ES-I3 (cell line): Measurements from ENCODE around the gene FABP1.

Source experiments
- H3K36me3 ChIP-seq: 2 replicates; pipeline ENCODE4 v1.6.1; 2013; ENCODE audit warnings: mild to moderate bottlenecking, low read length, control low read depth, moderate library complexity; ENCODE audit not compliant: insufficient read depth
- H3K4me1 ChIP-seq: 2 replicates; pipeline ENCODE4 v1.6.1; 2013; ENCODE audit warnings: mild to moderate bottlenecking, control low read depth, low read length; ENCODE audit not compliant: insufficient read depth
- H3K9ac ChIP-seq: 2 replicates; pipeline ENCODE4 v1.6.1; 2013; ENCODE audit warnings: low read depth, mild to moderate bottlenecking, low read length, moderate library complexity
- H3K9me3 ChIP-seq: 2 replicates; pipeline ENCODE4 v1.6.1; 2013; ENCODE audit warnings: mild to moderate bottlenecking, low read length, moderate library complexity; ENCODE audit not compliant: control insufficient read depth, insufficient read depth

Gene FABP1

GRCh38 chr2:88126772-88127637, 857 bp downstream of the FABP1 start:
- Histone ChIP-seq H3K9me3 (no peaks in the 10 kb centered on the region), H3K4me1 (no peaks in the 10 kb centered on the region), H3K9ac (no peak overlapping the region), H3K36me3 (no peaks in the 10 kb centered on the region)

GRCh38 chr2:88125924-88126771, 1.7 kb downstream of the FABP1 start:
- no peaks in the 10 kb centered on the region for H3K4me1 ChIP-seq

GRCh38 chr2:88125344-88125923, 2.4 kb downstream of the FABP1 start:
- no peak overlapping the region for H3K9ac ChIP-seq
- no peaks in the 10 kb centered on the region for H3K4me1 ChIP-seq

More at GRCh38 chr2:88125924-88126771, 1.7 kb downstream of the FABP1 start:
- no peaks in the 10 kb centered on the region for H3K36me3 ChIP-seq
- H3K9me3 ChIP-seq: no peaks in the 10 kb centered on the region
- no peak overlapping the region for H3K9ac ChIP-seq

GRCh38 chr2:88123975-88124917, 3.6 kb downstream of the FABP1 start:
- no peaks in the 10 kb centered on the region for H3K4me1 ChIP-seq
- H3K36me3 ChIP-seq: no peaks in the 10 kb centered on the region
- no peaks in the 10 kb centered on the region for H3K9me3 ChIP-seq
- no peak overlapping the region for H3K9ac ChIP-seq

More at GRCh38 chr2:88125344-88125923, 2.4 kb downstream of the FABP1 start:
- Histone ChIP-seq H3K9me3 (no peaks in the 10 kb centered on the region), H3K36me3 (no peaks in the 10 kb centered on the region)

- no peaks in the 10 kb centered on the region for H3K9me3 ChIP-seq
- H3K36me3 ChIP-seq: no peaks in the 10 kb centered on the region
- no peak overlapping the region for H3K9ac ChIP-seq
- H3K4me1 ChIP-seq: no peaks in the 10 kb centered on the region
Measured at GRCh38 chr2:88123164-88123974, 4.5 kb downstream of the FABP1 start.

- Histone ChIP-seq H3K4me1 (peaks cover 3% of the 10 kb centered on the region; the same call in 1 of the 2 replicates), H3K9ac (no peak overlapping the region), H3K9me3 (no peaks in the 10 kb centered on the region), H3K36me3 (no peaks in the 10 kb centered on the region)
Measured at GRCh38 chr2:88122141-88122884, 5.5 kb downstream of the FABP1 start.

- H3K36me3 ChIP-seq: no peaks in the 10 kb centered on the region
- peaks cover 3% of the 10 kb centered on the region; the same call in 1 of the 2 replicates for H3K4me1 ChIP-seq
- H3K9me3 ChIP-seq: no peaks in the 10 kb centered on the region
- H3K9ac ChIP-seq: no peak overlapping the region
Measured at GRCh38 chr2:88121678-88122077, 6.2 kb downstream of the FABP1 start.

GRCh38 chr2:88117973-88118372, 9.9 kb downstream of the FABP1 start:
- Histone ChIP-seq H3K9me3 (no peaks in the 10 kb centered on the region), H3K36me3 (no peaks in the 10 kb centered on the region), H3K4me1 (peaks cover 3% of the 10 kb centered on the region; the same call in 1 of the 2 replicates), H3K9ac (no peak overlapping the region)

GRCh38 chr2:88116669-88117432, 11.0 kb downstream of the FABP1 start:
- Histone ChIP-seq H3K36me3 (no peaks in the 10 kb centered on the region), H3K4me1 (peaks cover 3% of the 10 kb centered on the region; the same call in 1 of the 2 replicates), H3K9ac (no peak overlapping the region), H3K9me3 (no peaks in the 10 kb centered on the region)

GRCh38 chr2:88115825-88116518, 11.9 kb downstream of the FABP1 start:
- Histone ChIP-seq H3K36me3 (no peaks in the 10 kb centered on the region), H3K4me1 (peaks cover 3% of the 10 kb centered on the region; the same call in 1 of the 2 replicates), H3K9me3 (no peaks in the 10 kb centered on the region), H3K9ac (no peak overlapping the region)

GRCh38 chr2:88114889-88115288, 13.0 kb downstream of the FABP1 start:
- no peaks in the 10 kb centered on the region for H3K9me3 ChIP-seq
- no peak overlapping the region for H3K9ac ChIP-seq
- H3K36me3 ChIP-seq: no peaks in the 10 kb centered on the region
- peaks cover 3% of the 10 kb centered on the region; the same call in 1 of the 2 replicates for H3K4me1 ChIP-seq
